BLaER1 treated with 17β-estradiol and CSF1 and Interleukin-3, amounts not matched to agents 10 nM and 100 nM (cell line): ENCODE data around the gene POLG.

Experiments
- H3K27ac ChIP-seq, 11 experiments: shearing (Covaris generic); formaldehyde crosslinking; 2 replicates each; pipeline ENCODE4 v1.8.1; 2022
- H3K27me3 ChIP-seq, 11 experiments: shearing (Covaris generic); formaldehyde crosslinking; 2 replicates each; pipeline ENCODE4 v1.8.1; 2022
- H3K36me3 ChIP-seq, 11 experiments: shearing (Covaris generic); formaldehyde crosslinking; 2 replicates each; pipeline ENCODE4 v1.8.1; 2022
- H3K4me1 ChIP-seq, 10 experiments: shearing (Covaris generic); formaldehyde crosslinking; 2 replicates each; pipeline ENCODE4 v1.8.1; 2022
- H3K4me2 ChIP-seq, 11 experiments: shearing (Covaris generic); formaldehyde crosslinking; 2 replicates each; pipeline ENCODE4 v1.8.1; 2022
- H3K4me3 ChIP-seq, 10 experiments: shearing (Covaris generic); formaldehyde crosslinking; 2 replicates each; pipeline ENCODE4 v1.8.1; 2022
- H3K9ac ChIP-seq, 11 experiments: shearing (Covaris generic); formaldehyde crosslinking; 2 replicates each; pipeline ENCODE4 v1.8.1; 2022
- H3K9me3 ChIP-seq, 11 experiments: shearing (Covaris generic); formaldehyde crosslinking; replicated peaks in 1 of 11; 2 replicates each; pipeline ENCODE4 v1.8.1; 2022
- H4K20me1 ChIP-seq, 11 experiments: shearing (Covaris generic); formaldehyde crosslinking; 2 replicates each; pipeline ENCODE4 v1.8.1; 2022
- Cebpa-rat ChIP-seq, 11 experiments: shearing (Covaris generic); IDR thresholded peaks; 2 replicates each; pipeline ENCODE4 v1.8.1; 2022

POLG gene

GRCh38 chr15:89378296-89379151 lies 43.9 kb upstream of the POLG start:
- Histone ChIP-seq H4K20me1 (peaks cover 0 to 6% (median 0%) of the 10 kb centered on the region in 11 experiments; a peak in 2 of 22 replicates), H3K9ac (no peak overlapping the region), H3K9me3 (peaks cover 17 to 30% (median 24%) of the 10 kb centered on the region in 11 experiments), H3K27ac (no peak overlapping the region), H3K4me2 (no peak overlapping the region), H3K4me3 (peak overlapping the region in 2 of 10 experiments; percentile 3 to 28; a peak in 1 of 20 replicates), H3K36me3 (no peaks in the 10 kb centered on the region), H3K27me3 (peaks cover 60 to 92% (median 78%) of the 10 kb centered on the region in 11 experiments), H3K4me1 (peaks cover 0 to 6% (median 0%) of the 10 kb centered on the region in 10 experiments; a peak in 2 of 20 replicates)
- TF ChIP-seq Cebpa-rat (IDR thresholded peaks at IDR 0.05), result no peak

DNA sequence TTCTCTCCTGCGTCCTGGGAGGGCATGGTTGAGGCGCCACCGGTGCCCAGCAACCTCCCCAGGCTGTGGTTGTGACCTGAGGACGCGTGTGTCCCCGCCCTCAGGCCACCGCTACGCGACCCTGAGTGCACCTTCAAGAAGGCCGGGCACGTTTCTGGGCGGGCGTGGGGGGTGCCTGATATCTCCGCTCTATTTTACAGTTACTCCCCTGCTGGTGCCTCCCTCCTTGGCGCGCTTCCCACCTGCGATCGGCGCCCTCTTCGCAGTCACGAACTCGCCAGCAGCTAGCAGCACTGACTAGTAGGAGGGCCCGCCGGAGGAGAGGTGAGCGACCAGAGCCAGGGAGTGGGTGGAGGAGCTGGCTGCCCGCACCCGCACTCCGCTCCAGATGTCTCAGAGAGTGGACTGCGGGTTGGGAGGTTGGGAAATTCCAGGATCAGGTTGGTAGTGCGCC lies 43.2 kb upstream of the POLG start:
- Histone ChIP-seq H3K9ac (no peak overlapping the region), H3K27me3 (peaks cover 66 to 96% (median 84%) of the 10 kb centered on the region in 11 experiments), H3K4me1 (peaks cover 0 to 6% (median 0%) of the 10 kb centered on the region in 10 experiments; a peak in 1 of 20 replicates), H3K27ac (no peak overlapping the region), H4K20me1 (no peaks in the 10 kb centered on the region; a peak in 1 of 22 replicates), H3K4me2 (no peak overlapping the region), H3K4me3 (no peak overlapping the region), H3K9me3 (peaks cover 17 to 30% (median 24%) of the 10 kb centered on the region in 11 experiments), H3K36me3 (no peaks in the 10 kb centered on the region)
- TF ChIP-seq Cebpa-rat (IDR thresholded peaks at IDR 0.05), result no peak

DNA sequence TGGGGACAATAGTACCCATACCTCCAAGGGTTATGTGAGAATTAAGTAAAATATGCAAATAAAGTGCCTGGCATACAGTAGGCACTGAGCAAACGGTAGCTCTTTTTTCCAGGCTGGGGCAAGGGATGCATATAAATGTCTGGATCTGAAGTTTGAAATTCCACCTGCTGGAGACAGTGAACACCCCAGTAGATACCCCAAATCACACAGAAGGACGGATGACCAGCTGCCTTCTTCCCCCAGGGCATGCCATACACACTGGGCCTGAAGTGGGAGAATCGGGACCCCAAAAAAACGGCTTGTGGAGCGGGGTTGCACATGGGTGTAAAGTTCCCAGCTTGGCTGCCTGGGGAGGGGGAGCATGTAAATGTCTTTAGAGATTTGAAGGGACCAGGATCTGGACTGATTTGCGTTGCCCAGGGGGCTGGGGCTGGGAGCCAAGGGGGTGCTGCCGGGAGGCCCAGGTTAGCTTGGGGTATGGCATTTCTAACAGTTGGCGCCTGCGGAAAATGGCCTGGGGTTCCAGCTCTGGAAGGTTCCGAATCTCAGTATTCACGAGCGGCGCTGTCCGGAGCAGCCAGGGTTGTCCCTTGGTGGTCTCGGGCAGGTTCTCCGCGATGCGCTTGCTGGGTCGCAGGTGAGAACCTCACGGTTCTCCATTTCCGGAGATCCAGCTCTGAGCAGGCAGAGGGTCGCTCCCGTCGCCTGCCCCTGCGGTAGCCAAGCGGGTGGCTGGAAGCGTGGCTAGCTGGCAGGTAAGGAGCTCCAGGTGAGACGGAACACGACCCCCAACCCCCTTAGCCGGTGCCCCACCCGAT lies 42.6 kb upstream of the POLG start:
- Histone ChIP-seq H3K4me1 (peaks cover 0 to 6% (median 0%) of the 10 kb centered on the region in 10 experiments; a peak in 1 of 20 replicates), H3K27ac (no peak overlapping the region), H3K27me3 (peaks cover 73 to 100% (median 91%) of the 10 kb centered on the region in 11 experiments), H3K4me3 (no peak overlapping the region), H3K9me3 (peaks cover 17 to 32% (median 25%) of the 10 kb centered on the region in 11 experiments), H3K36me3 (no peaks in the 10 kb centered on the region), H4K20me1 (no peaks in the 10 kb centered on the region; a peak in 1 of 22 replicates), H3K4me2 (no peak overlapping the region), H3K9ac (no peak overlapping the region)
- TF ChIP-seq Cebpa-rat (IDR thresholded peaks at IDR 0.05), result no peak

DNA sequence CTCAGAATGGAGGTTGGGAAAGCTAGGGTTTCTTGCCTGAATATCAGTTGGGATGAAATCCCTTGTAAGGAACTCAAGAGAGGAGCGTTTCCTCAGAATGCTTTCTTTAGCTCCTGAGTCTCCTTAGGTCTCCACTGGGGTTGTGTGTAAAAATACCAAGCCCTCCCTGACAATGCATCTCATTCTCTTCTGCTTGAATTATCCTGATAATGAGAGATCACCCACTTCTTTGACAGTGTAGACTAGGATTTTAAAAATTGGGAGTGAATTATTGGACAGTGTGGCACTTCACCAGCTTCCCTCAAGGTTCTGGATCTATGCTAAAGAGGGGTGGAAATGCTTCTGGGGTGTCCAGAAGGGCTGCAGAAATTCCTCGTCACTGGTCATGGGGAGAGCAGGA lies 41.8 kb upstream of the POLG start:
- no peak overlapping the region for H3K9ac ChIP-seq
- H3K27me3 ChIP-seq, result peaks cover 81 to 100% (median 99%) of the 10 kb centered on the region in 11 experiments
- no peaks in the 10 kb centered on the region for H3K36me3 ChIP-seq
- no peak overlapping the region for H3K4me2 ChIP-seq
- TF ChIP-seq Cebpa-rat (IDR thresholded peaks at IDR 0.05), result no peak
- H4K20me1 ChIP-seq, result peaks cover 0 to 4% (median 0%) of the 10 kb centered on the region in 11 experiments; a peak in 2 of 22 replicates
- peaks cover 22 to 40% (median 29%) of the 10 kb centered on the region in 11 experiments for H3K9me3 ChIP-seq
- peaks cover 0 to 6% (median 0%) of the 10 kb centered on the region in 10 experiments; a peak in 1 of 20 replicates for H3K4me1 ChIP-seq
- H3K27ac ChIP-seq, result no peak overlapping the region
- no peak overlapping the region for H3K4me3 ChIP-seq

GRCh38 chr15:89375093-89376005 lies 40.7 kb upstream of the POLG start:
- TF ChIP-seq Cebpa-rat (IDR thresholded peaks at IDR 0.05), result no peak
- H3K27me3 ChIP-seq, result peaks cover 91 to 100% (median 100%) of the 10 kb centered on the region in 11 experiments

DNA sequence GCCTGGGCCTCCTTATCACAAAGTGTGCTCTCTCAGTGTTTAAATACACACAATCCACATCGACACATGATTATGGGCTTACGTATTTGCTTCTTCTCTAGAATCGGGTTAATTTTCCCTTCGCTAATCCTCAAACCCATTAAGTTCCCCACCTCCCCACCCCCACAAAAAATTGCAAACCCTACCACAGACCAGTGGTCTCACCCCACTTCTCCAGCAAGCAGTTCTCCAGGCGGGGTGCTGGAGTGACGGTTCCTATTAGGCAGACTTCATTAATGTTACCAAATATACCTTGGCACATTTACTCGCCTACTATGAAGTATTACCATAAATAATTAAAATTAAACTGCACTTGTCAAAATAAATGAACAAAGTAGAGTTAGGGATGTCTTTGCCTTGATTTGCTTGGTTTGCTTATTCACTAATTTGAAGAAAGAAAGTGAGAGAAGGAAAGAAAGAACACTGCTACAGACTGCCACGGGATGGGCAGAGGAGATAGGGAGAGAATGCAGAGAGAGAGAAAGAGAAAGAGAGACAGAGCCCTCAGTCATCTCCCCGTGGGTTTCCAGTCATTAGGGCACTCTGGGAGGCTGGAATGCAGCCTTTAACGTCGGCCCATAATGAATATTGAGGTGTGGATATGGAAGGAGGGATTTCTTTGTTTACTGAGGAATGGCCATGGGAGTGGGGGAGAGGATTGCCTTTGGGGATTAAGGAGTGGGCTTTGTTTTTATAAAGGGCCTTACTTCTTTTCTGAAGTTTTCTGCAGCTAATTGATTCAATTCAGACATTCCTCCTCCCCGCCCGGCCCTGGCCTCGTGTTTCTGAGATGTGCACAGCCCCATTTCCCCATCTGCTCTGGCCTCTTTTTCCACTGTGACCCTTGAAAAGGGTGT lies 39.7 kb upstream of the POLG start:
- peaks cover 0 to 6% (median 0%) of the 10 kb centered on the region in 10 experiments; a peak in 3 of 20 replicates for H3K4me1 ChIP-seq
- no peak overlapping the region for H3K9ac ChIP-seq
- peaks cover 0 to 15% (median under 1%) of the 10 kb centered on the region in 11 experiments; a peak in 9 of 22 replicates for H4K20me1 ChIP-seq
- no peak overlapping the region for H3K4me2 ChIP-seq
- TF ChIP-seq Cebpa-rat (IDR thresholded peaks at IDR 0.05), result no peak
- H3K9me3 ChIP-seq, result peaks cover 28 to 50% (median 40%) of the 10 kb centered on the region in 11 experiments
- H3K4me3 ChIP-seq, result no peak overlapping the region
- peaks cover 98 to 100% (median 100%) of the 10 kb centered on the region in 11 experiments for H3K27me3 ChIP-seq
- H3K36me3 ChIP-seq, result no peaks in the 10 kb centered on the region
- H3K27ac ChIP-seq, result no peak overlapping the region

More at GRCh38 chr15:89375093-89376005, 40.7 kb upstream of the POLG start:
- Histone ChIP-seq H3K9me3 (peaks cover 30 to 51% (median 40%) of the 10 kb centered on the region in 11 experiments), H3K4me2 (no peak overlapping the region), H3K4me1 (peaks cover 0 to 6% (median 0%) of the 10 kb centered on the region in 10 experiments; a peak in 1 of 20 replicates), H3K27ac (no peak overlapping the region), H3K4me3 (no peak overlapping the region), H4K20me1 (peaks cover 0 to 8% (median 0%) of the 10 kb centered on the region in 11 experiments; a peak in 5 of 22 replicates), H3K36me3 (no peaks in the 10 kb centered on the region), H3K9ac (no peak overlapping the region)
